Measurements from ENCODE around the gene RASSF5.

DNA sequence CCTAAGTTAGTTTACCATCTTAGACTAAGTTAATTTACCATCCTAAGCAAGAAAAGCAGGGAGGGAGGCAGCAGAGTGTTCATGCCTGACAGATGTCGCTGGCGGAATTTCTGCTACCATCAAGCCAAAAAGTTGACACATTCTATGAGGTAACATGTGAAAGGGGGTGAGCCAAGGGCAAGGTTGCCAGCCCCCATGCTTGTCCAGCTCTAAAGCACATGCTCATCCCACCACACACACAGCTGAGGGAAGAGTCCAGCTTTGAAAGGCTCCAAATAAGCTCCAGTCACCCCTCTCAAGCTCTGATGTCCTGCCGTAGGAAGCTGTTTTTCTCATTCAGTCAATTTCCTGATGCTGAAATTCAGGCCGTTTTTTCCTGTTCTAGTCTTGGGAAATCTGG lies 58.7 kb downstream of the RASSF5 start:
- TF ChIP-seq TAF1 (IDR thresholded peaks at IDR 0.05; ENCODE audit: borderline replicate concordance, low read depth, low read length) (no peak), EZH2 (IDR thresholded peaks at IDR 0.05; ENCODE audit: borderline replicate concordance, control insufficient read depth, low read depth, low read length) (no peak), ZSCAN29 (IDR thresholded peaks at IDR 0.05) (no peak), DPF2 (IDR thresholded peaks at IDR 0.05) (no peak), STAT3 (IDR thresholded peaks at IDR 0.05; ENCODE audit: low read depth, low read length) (no peak), CBFB (IDR thresholded peaks at IDR 0.05; ENCODE audit: low read depth) (no peak), POLR2AphosphoS2 (IDR thresholded peaks at IDR 0.05; ENCODE audit: low read depth, low read length) (no peak), FOS (IDR thresholded peaks at IDR 0.05; ENCODE audit: borderline replicate concordance, extremely low read depth, insufficient read length) (no peak), POLR2AphosphoS5 (IDR thresholded peaks at IDR 0.05; ENCODE audit: low read length) (0 out of 2 replicates have a peak, but pooled peaks have one; percentile 10), SMAD1 (IDR thresholded peaks at IDR 0.05; ENCODE audit: low read depth, partially characterized antibody) (no peak)
- TF ChIP-seq, protein P1, sequence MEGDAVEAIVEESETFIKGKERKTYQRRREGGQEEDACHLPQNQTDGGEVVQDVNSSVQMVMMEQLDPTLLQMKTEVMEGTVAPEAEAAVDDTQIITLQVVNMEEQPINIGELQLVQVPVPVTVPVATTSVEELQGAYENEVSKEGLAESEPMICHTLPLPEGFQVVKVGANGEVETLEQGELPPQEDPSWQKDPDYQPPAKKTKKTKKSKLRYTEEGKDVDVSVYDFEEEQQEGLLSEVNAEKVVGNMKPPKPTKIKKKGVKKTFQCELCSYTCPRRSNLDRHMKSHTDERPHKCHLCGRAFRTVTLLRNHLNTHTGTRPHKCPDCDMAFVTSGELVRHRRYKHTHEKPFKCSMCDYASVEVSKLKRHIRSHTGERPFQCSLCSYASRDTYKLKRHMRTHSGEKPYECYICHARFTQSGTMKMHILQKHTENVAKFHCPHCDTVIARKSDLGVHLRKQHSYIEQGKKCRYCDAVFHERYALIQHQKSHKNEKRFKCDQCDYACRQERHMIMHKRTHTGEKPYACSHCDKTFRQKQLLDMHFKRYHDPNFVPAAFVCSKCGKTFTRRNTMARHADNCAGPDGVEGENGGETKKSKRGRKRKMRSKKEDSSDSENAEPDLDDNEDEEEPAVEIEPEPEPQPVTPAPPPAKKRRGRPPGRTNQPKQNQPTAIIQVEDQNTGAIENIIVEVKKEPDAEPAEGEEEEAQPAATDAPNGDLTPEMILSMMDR (IDR thresholded peaks at IDR 0.05 in 2 of 3, conservative IDR thresholded peaks at IDR 0.05 in 1 of 3; ENCODE audit: control insufficient read depth in 2 of 3, extremely low read depth in 1 of 3, insufficient read depth in 1 of 3, low read depth in 3 of 3, low read length in 3 of 3): no peak
- TF ChIP-seq, protein P2, sequence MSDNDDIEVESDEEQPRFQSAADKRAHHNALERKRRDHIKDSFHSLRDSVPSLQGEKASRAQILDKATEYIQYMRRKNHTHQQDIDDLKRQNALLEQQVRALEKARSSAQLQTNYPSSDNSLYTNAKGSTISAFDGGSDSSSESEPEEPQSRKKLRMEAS (IDR thresholded peaks at IDR 0.05; ENCODE audit: low read depth, low read length): no peak
- TF ChIP-seq, protein P3, sequence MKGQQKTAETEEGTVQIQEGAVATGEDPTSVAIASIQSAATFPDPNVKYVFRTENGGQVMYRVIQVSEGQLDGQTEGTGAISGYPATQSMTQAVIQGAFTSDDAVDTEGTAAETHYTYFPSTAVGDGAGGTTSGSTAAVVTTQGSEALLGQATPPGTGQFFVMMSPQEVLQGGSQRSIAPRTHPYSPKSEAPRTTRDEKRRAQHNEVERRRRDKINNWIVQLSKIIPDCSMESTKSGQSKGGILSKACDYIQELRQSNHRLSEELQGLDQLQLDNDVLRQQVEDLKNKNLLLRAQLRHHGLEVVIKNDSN (IDR thresholded peaks at IDR 0.05; ENCODE audit: borderline replicate concordance, extremely low read length, insufficient read depth, low read depth, low read length): no peak
